C4-2B (cell line): ENCODE measurements around the gene STEAP1B.
"Not testable (repeated sequence)": the region's sequence is repeated elsewhere in the genome, so short reads cannot be mapped to it uniquely, and the experiment has no call there.

Source experiments
- H3K27ac ChIP-seq: fragments of 450-650 bp; 2 replicates; pipeline ENCODE4 v1.5.1; 2017
- ZFX ChIP-seq: fragments of 450-650 bp; IDR thresholded peaks from 2 replicates; pipeline ENCODE4 v1.6.1; 2017
- TF ChIP-seq, protein P1 (sequence below): fragments of 450-650 bp; conservative IDR thresholded peaks from 2 replicates; pipeline ENCODE4 v1.5.1; 2017; ENCODE audit warnings: mild to moderate bottlenecking

The STEAP1B gene

DNA sequence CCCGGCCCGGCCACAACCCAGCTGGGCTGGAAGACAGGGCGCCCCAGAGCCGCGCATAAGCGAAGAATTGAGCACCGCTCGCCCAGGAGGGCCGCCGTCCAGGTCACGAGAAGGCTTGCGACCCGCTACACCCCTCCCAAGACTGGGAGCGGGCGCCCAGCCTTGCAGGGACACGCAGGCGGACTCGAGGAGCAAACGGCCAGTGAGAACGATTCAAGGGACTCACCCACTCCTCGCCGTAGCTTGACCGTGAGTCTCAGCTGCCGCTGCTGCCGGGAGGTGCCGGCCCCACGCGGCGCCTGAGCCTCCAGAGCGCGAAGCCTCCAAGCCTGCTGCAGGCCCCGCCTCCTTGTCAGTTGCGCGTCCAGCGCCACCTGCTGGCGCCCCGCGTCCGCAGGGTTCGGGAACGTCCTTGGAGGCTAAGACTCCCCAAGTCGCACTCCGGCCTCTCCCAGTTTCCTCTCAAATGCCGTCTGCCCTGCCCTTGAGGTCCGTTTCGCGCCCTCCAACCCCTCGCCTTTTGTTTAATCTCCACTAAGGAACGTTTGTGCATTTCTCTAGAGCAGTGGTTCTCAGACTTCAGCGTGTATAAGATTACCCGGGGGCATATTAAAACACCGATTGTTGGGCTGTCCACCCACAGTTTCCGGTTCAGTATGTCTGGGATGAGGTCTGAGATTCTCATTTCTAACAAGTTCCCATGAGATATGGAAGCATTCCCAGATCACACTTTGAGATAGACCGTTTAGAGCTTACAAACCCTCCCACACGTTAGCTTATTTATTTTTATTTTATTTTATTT, at the start of gene STEAP1B:
Gene STEAP1B (minus strand): TSS at position 301 of the 802 bp plus-strand sequence. CDS start 5,333 bp downstream, outside the sequence.
- TF ChIP-seq, protein P1, sequence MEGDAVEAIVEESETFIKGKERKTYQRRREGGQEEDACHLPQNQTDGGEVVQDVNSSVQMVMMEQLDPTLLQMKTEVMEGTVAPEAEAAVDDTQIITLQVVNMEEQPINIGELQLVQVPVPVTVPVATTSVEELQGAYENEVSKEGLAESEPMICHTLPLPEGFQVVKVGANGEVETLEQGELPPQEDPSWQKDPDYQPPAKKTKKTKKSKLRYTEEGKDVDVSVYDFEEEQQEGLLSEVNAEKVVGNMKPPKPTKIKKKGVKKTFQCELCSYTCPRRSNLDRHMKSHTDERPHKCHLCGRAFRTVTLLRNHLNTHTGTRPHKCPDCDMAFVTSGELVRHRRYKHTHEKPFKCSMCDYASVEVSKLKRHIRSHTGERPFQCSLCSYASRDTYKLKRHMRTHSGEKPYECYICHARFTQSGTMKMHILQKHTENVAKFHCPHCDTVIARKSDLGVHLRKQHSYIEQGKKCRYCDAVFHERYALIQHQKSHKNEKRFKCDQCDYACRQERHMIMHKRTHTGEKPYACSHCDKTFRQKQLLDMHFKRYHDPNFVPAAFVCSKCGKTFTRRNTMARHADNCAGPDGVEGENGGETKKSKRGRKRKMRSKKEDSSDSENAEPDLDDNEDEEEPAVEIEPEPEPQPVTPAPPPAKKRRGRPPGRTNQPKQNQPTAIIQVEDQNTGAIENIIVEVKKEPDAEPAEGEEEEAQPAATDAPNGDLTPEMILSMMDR = peak; percentile 68
- not testable (repeated sequence) for H3K27ac ChIP-seq

DNA sequence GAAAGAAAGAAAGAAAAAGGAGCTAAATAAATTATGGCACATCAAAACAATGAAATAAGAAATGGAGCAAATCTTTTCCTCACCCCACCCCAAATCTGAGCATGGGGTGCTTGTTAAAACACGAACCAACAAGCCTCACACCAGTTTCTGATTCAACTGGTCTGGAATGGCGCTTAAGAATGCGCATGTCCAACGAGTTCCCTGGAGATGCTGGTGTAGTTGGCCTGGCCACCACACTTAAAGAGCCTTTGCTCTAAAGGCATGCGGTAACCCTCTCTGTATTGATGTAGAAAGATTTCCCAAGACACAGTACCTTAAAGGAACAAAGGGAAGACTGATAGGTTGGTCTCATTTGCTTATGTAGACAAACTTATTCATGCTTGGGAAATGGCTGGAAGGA, 49.1 kb upstream of the STEAP1B start:
- no peak overlapping the region for H3K27ac ChIP-seq

DNA sequence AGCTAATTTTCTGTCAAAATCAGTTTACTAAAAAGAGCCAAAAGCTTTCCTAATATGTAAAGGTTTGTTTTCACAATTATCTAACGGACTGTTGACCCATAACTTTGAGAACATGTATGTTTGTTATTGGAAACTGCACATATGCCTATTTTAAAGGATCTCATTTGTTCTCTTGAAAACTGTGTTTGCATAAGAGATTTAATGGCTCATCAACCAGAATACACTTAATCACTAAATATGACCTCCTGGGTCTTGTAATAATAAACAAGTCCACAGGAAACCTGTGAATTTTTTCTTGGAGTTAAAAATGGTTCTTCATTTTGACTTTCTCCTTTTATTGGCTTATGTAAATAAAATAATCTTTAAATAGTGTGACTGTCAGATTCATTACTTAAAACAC, 48.3 kb upstream of the STEAP1B start:
- no peak overlapping the region for H3K27ac ChIP-seq
- TF ChIP-seq ZFX = no peak
- TF ChIP-seq, protein P1 = no peak

More for the DNA sequence above, 49.1 kb upstream of the STEAP1B start:
- TF ChIP-seq ZFX = no peak
- TF ChIP-seq, protein P1 = no peak

DNA sequence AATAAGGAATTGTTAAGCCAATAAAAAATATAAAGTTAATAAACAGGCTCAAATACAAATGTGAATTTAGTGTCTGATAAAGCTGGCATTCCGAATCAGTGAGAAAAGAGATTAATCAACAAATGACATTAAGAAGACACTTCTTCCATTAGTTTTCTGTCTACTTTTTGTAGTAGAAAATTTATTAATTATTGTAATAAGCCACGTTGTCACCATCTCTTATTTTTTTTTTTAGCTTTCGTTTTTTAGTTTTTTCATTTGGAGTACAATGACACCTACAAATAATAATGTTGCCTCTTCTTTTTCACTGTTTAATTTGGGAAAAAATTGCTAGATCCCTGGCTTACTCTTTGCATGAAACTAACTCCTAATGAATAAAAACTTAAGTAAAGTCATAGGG, 46.8 kb upstream of the STEAP1B start:
- H3K27ac ChIP-seq = no peak overlapping the region

DNA sequence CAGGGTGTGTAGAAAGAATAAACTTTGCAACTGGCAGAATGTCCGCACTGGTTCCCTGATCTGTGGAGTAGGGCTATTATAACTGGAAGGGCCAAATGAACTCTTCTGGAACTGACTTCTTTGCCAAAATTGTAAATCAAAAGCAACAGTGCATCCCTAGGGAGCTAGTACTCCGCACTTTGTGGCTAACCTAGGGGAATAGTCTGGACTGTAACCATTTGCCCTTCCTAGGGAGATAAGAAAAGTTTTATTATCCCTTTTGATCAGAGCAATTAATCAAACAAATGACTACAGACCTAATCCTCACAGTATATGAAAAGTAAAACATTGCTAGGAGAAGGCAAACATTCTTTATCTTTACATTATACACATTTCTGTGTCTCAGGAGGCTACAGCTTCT, 45.5 kb upstream of the STEAP1B start:
- TF ChIP-seq ZFX = no peak
- TF ChIP-seq, protein P1 = no peak

More for the DNA sequence above, 46.8 kb upstream of the STEAP1B start:
- TF ChIP-seq, protein P1 = no peak
- no peak for TF ChIP-seq ZFX

DNA sequence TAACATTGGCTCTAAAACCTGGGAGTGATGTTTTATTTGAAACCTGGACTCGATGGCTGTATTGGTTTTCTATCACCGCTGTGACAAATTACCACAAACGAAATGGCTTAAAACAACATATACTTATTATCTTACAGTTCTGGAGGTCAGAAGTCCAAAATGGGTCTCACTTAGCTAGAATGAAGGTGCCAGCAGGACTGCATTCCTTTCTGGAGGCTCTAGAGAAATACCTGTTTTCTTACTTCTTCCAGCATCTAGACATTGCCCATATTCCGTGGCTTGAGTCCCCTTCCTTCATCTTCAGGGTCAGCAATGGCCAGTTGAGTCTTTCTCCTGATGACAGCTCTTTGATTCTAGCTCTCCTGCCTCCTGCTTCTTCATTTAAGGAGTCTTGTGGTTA, 44.3 kb upstream of the STEAP1B start:
- no peak overlapping the region for H3K27ac ChIP-seq
- TF ChIP-seq, protein P1 = no peak
- TF ChIP-seq ZFX = no peak

More for the DNA sequence above, 45.5 kb upstream of the STEAP1B start:
- H3K27ac ChIP-seq = no peak overlapping the region

DNA sequence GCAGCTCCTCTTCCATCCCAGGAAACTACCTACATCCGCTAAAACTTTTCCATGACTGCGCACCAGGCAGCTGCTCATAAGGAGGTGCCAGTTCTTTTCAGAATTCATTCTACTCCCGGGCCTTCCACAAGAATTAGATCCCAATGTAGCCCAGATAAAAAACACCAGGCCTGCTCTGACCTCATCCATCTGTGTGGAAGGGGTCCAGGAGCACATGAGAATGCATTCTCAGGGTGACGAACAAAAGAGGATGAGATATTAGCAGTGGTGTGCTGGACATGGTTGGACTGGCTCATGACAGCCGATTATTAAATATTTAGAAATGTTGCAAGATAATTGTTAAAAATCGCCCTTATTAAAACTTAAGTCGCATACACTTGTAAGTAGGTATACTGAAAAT, 43.2 kb upstream of the STEAP1B start:
- H3K27ac ChIP-seq = no peak overlapping the region
- no peak for TF ChIP-seq ZFX
- TF ChIP-seq, protein P1 = no peak
